Fibroblast of lung (primary cell): ENCODE measurements around the gene C1GALT1. TPM values are rescaled to one million over a fixed set of nuclear protein-coding genes. Genes with fewer than 3 reads are reported as not detected.

Experiments used
- DNase-seq, 2 donors: peaks; one replicate each; pipeline versions ENCODE4 v3.0.0 to v3.0.0-alpha.2; 2010; ENCODE audit warnings: low read depth in 2 of 2
- H2AFZ ChIP-seq: 2 replicates; pipeline ENCODE4 v1.5.1; 2012; ENCODE audit warnings: low read length, control low read depth, inconsistent platforms
- H3K27ac ChIP-seq: 2 replicates; pipeline ENCODE4 v1.5.1; 2011; ENCODE audit warnings: low read length, control low read depth; ENCODE audit not compliant: insufficient read depth
- H3K27me3 ChIP-seq: 2 replicates; pipeline ENCODE4 v1.5.1; 2011; ENCODE audit warnings: mild to moderate bottlenecking, low read length; ENCODE audit not compliant: control insufficient read depth, insufficient read depth
- H3K36me3 ChIP-seq: 2 replicates; pipeline ENCODE4 v1.5.1; 2011; ENCODE audit warnings: low read length; ENCODE audit not compliant: control insufficient read depth, insufficient read depth
- H3K4me1 ChIP-seq: 2 replicates; pipeline ENCODE4 v1.5.1; 2011; ENCODE audit warnings: low read length; ENCODE audit not compliant: control insufficient read depth, insufficient read depth; ENCODE audit errors: extremely low read depth
- H3K4me2 ChIP-seq: 2 replicates; pipeline ENCODE4 v1.5.1; 2011; ENCODE audit warnings: low read length, control low read depth; ENCODE audit not compliant: insufficient read depth; ENCODE audit errors: extremely low read depth
- H3K4me3 ChIP-seq, 4 experiments: fragments of 200-600 bp in 1 of 4; sonication (generic) in 1 of 4; replicated peaks in 1 of 4; 2 replicates each; pipeline ENCODE4 v1.5.1; 2011 to 2016; ENCODE audit warnings: low read length in 4 of 4, low read depth in 3 of 4, mild to moderate bottlenecking in 3 of 4, control low read depth in 2 of 4, inconsistent platforms in 1 of 4, mixed read lengths in 1 of 4; ENCODE audit not compliant: insufficient read depth in 1 of 4; ENCODE audit errors: control extremely low read depth in 1 of 4
- H3K79me2 ChIP-seq: 2 replicates; pipeline ENCODE4 v1.5.1; 2012; ENCODE audit warnings: mild to moderate bottlenecking, low read length, inconsistent platforms; ENCODE audit not compliant: control insufficient read depth, insufficient read depth
- H3K9ac ChIP-seq: 2 replicates; pipeline ENCODE4 v1.5.1; 2011; ENCODE audit warnings: mild to moderate bottlenecking, low read length, control low read depth; ENCODE audit not compliant: insufficient read depth
- H3K9me3 ChIP-seq: 2 replicates; pipeline ENCODE4 v1.5.1; 2012; ENCODE audit warnings: low read depth, low read length; ENCODE audit not compliant: control insufficient read depth, insufficient read depth
- H4K20me1 ChIP-seq: 2 replicates; pipeline ENCODE4 v1.5.1; 2011; ENCODE audit warnings: low read length; ENCODE audit not compliant: control insufficient read depth, insufficient read depth; ENCODE audit errors: extremely low read depth
- CTCF ChIP-seq, 2 donors: IDR thresholded peaks in 1 of 2; conservative IDR thresholded peaks in 1 of 2; 1 replicate in 1 of 2; 2 replicates in 1 of 2; pipeline ENCODE4 v1.5.1; 2011 to 2012; ENCODE audit warnings: low read length in 2 of 2, control low read depth in 1 of 2, inconsistent platforms in 1 of 2, low read depth in 1 of 2, mild to moderate bottlenecking in 1 of 2
- EZH2 ChIP-seq: IDR thresholded peaks from 2 replicates; pipeline ENCODE4 v1.5.1; 2012; ENCODE audit warnings: low read length, control low read depth, mild to moderate bottlenecking; ENCODE audit errors: missing control alignments
- polyA plus RNA-seq, 2 donors: library from polyadenylated mRNA; depleted of rRNA in 1 of 2; stranded (reverse) in 1 of 2; unstranded in 1 of 2; fragments of >200 nt; gene quantifications; 2 replicates each; pipeline ENCODE4 v1.2.1, GENCODE V29; 2011 to 2012; ENCODE audit warnings: missing spikeins in 1 of 2
- total RNA-seq: library from RNA; depleted of rRNA; stranded (reverse); fragments of >200 nt; gene quantifications from 2 replicates; pipeline ENCODE4 v1.2.1, GENCODE V29; 2014

C1GALT1 gene
- total and polyA plus RNA-seq, 2 donors (not counting 1 experiment from before 2014, with no cell fraction given) = 17.0 to 26.3 TPM

- Histone ChIP-seq H4K20me1 (no peaks in the 10 kb centered on the region), H3K27ac (no peak overlapping the region), H3K4me3 (no peak overlapping the region), H3K79me2 (peaks cover 4% of the 10 kb centered on the region), H3K9ac (no peak overlapping the region), H3K9me3 (no peaks in the 10 kb centered on the region), H2AFZ (peak overlapping the region; percentile 41), H3K27me3 (no peaks in the 10 kb centered on the region), H3K4me1 (peaks cover 2% of the 10 kb centered on the region), H3K4me2 (no peak overlapping the region), H3K36me3 (no peaks in the 10 kb centered on the region)
- DNase-seq = no peak
- TF ChIP-seq CTCF (conservative IDR thresholded peaks at IDR 0.05 in 1 of 2, IDR thresholded peaks at IDR 0.05 in 1 of 2; ENCODE audit: low read depth in 1 of 2, low read length in 2 of 2) (no peak), EZH2 (no peak)
Measured at GRCh38 chr7:7156663-7157062, 25.7 kb upstream of the C1GALT1 start.

- TF ChIP-seq CTCF (conservative IDR thresholded peaks at IDR 0.05 in 1 of 2, IDR thresholded peaks at IDR 0.05 in 1 of 2; ENCODE audit: low read depth in 1 of 2, low read length in 2 of 2) (no peak), EZH2 (no peak)
- Histone ChIP-seq H2AFZ (peak overlapping the region; percentile 41), H3K4me1 (peaks cover 2% of the 10 kb centered on the region), H3K79me2 (peaks cover 4% of the 10 kb centered on the region), H3K4me2 (peak overlapping the region; percentile 59), H3K27ac (peak overlapping the region; percentile 57), H3K9me3 (no peaks in the 10 kb centered on the region), H3K27me3 (no peaks in the 10 kb centered on the region), H3K4me3 (peak overlapping the region; percentile 14 to 68 (median 52)), H3K36me3 (no peaks in the 10 kb centered on the region), H3K9ac (no peak overlapping the region), H4K20me1 (no peaks in the 10 kb centered on the region)
- peak; percentile 76 to 93 for DNase-seq
Measured at GRCh38 chr7:7157177-7157886, 25.0 kb upstream of the C1GALT1 start.

GRCh38 chr7:7157887-7158271 is 24.5 kb upstream of the C1GALT1 start:
- Histone ChIP-seq H2AFZ (no peak overlapping the region), H3K9ac (no peak overlapping the region), H3K4me2 (peak overlapping the region; percentile 59), H3K36me3 (no peaks in the 10 kb centered on the region), H3K4me3 (peak overlapping the region; percentile 14 to 68 (median 52)), H3K9me3 (no peaks in the 10 kb centered on the region), H3K4me1 (peaks cover 2% of the 10 kb centered on the region), H3K27me3 (no peaks in the 10 kb centered on the region), H4K20me1 (no peaks in the 10 kb centered on the region), H3K27ac (peak overlapping the region; percentile 57), H3K79me2 (peaks cover 4% of the 10 kb centered on the region)
- TF ChIP-seq CTCF (conservative IDR thresholded peaks at IDR 0.05 in 1 of 2, IDR thresholded peaks at IDR 0.05 in 1 of 2; ENCODE audit: low read depth in 1 of 2, low read length in 2 of 2) = no peak
- peak; percentile 70 to 81 for DNase-seq
